ENCODE data around the gene AGPAT3.

AGPAT3 gene

DNA sequence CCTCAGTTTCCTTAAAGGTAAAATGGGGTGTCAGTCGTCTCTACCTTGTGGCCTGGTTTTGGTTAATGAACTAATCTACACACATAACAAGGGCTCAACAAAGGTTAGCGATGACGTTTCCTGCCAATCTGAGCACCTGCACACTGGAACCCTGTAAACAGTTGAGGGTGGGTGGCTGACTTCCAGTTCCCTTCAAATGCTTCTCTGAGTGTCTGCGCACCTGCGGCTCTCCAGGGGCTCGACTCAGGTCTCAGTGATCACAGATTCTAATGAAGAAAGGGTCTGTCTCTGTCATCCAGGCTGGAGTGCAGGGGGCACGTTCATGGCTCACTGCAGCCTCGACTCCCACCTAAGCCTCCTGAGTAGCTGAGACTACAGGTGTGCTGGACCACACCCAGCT lies 3.3 kb upstream of the AGPAT3 start:
- H3K27me3 ChIP-seq (replicated peaks; ENCODE audit: control insufficient read depth, insufficient read depth, low read length): no peaks in the 10 kb centered on the region
- TF ChIP-seq, protein P1, sequence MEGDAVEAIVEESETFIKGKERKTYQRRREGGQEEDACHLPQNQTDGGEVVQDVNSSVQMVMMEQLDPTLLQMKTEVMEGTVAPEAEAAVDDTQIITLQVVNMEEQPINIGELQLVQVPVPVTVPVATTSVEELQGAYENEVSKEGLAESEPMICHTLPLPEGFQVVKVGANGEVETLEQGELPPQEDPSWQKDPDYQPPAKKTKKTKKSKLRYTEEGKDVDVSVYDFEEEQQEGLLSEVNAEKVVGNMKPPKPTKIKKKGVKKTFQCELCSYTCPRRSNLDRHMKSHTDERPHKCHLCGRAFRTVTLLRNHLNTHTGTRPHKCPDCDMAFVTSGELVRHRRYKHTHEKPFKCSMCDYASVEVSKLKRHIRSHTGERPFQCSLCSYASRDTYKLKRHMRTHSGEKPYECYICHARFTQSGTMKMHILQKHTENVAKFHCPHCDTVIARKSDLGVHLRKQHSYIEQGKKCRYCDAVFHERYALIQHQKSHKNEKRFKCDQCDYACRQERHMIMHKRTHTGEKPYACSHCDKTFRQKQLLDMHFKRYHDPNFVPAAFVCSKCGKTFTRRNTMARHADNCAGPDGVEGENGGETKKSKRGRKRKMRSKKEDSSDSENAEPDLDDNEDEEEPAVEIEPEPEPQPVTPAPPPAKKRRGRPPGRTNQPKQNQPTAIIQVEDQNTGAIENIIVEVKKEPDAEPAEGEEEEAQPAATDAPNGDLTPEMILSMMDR (IDR thresholded peaks at IDR 0.05; ENCODE audit: insufficient read depth, low read length, poor library complexity, severe bottlenecking): no peak
- no peak for DNase-seq (ENCODE audit: extremely low read depth, insufficient read length)
- no peaks in the 10 kb centered on the region for H3K36me3 ChIP-seq (ENCODE audit: control insufficient read depth, insufficient read depth, low read length)
- H3K4me3 ChIP-seq (replicated peaks; ENCODE audit: low read depth, low read length): no peak overlapping the region

DNA sequence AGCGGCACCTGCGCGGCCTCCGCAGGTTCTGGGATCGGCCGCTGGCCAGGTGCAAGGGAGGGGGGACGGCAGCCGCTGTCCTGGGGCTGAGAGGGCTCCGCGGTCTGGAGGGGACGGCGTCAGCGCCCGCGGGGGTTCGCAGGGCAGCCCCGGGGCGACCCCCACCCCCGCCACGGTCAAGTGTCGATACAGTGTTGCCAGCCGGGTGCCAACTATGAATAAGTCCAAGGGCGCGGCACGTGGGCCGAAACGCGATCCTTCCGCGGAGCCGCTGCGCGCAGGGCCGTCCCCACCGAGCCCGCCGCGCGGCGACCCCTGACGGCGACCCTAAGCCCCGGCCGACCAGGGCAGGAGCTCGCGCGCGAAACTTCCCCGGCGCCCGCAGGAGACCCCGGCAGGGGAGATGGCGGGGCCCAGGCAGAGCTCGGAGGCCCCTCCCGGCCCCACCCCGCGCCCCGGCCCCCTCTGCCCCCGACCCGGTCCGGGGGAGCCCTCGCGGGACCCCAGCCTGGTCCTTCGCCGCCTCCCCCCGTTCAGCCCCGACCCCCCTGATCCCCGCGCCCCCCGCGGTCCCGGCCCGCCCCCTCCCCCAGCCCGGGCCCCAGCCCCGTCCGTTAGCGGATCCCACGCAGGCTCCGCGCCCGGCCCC lies 586 bp upstream of the AGPAT3 start:
- peak overlapping the region; percentile 78 for H3K4me3 ChIP-seq (replicated peaks; ENCODE audit: low read depth, low read length)
- peaks cover 6% of the 10 kb centered on the region for H3K36me3 ChIP-seq (ENCODE audit: control insufficient read depth, insufficient read depth, low read length)
- H3K27me3 ChIP-seq (replicated peaks; ENCODE audit: control insufficient read depth, insufficient read depth, low read length): no peaks in the 10 kb centered on the region
- DNase-seq (ENCODE audit: extremely low read depth, insufficient read length): peak; percentile 72
- TF ChIP-seq, protein P1 (IDR thresholded peaks at IDR 0.05; ENCODE audit: insufficient read depth, low read length, poor library complexity, severe bottlenecking): no peak

DNA sequence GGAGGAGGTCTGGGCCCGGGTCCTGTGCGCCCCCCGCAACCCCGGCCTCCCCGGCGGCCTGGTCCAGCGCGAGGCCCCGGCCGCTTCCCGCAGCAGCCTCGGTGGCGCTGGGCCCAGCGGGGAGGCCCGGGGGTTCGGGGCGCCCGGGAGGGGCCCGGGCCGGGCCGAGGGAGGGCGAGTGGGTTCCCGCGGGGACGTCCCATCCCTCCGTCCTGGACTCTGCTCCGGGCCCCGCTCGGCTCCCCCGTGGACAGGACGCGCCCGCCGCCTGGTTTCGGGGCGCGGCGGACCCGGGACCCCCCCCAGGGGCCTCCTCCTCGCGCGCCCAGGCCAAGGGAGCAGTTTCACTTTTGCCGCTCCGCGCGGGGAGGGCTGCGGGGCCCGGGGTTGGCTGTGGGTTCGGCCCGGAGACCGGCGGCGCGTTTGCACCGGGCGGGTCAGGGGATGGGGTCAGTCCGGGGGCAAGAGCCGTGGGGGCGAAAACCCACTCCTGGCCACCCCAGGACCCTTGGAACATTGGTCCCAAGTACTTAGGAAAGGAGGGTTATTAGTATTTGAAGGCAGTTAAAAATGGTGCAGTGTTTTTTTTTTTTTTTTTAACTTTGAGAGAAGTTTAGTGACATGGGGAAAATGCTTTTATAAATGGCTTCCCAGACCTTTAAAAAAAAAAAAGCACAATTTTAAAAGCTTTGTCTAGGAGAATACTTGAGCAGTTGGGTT lies 677 bp downstream of the AGPAT3 start:
- DNase-seq (ENCODE audit: extremely low read depth, insufficient read length): peak; percentile 63
- TF ChIP-seq, protein P1 (IDR thresholded peaks at IDR 0.05; ENCODE audit: insufficient read depth, low read length, poor library complexity, severe bottlenecking): no peak
- peak overlapping the region; percentile 78 for H3K4me3 ChIP-seq (replicated peaks; ENCODE audit: low read depth, low read length)
- H3K36me3 ChIP-seq (ENCODE audit: control insufficient read depth, insufficient read depth, low read length): peaks cover 9% of the 10 kb centered on the region
- no peaks in the 10 kb centered on the region for H3K27me3 ChIP-seq (replicated peaks; ENCODE audit: control insufficient read depth, insufficient read depth, low read length)

DNA sequence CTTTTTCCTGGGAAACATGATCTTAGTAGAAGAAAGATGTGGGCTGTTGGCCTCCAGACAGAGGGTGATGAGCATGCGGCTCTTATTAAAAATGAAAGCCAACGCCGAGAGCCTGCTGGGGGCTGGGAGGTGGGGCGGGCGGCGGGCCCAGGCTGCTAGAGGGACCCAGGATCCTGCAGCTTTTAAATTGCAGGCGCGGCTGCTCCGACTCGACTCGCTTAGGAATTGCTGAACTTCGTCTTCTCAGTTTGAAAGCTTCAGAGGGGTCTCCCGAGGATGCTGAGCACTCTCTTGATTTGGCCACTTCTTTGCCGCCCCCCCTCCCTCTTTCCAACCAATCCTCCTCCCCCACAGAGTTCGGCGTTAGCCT lies 1.2 kb downstream of the AGPAT3 start:
- peak overlapping the region; percentile 78 for H3K4me3 ChIP-seq (replicated peaks; ENCODE audit: low read depth, low read length)
- DNase-seq (ENCODE audit: extremely low read depth, insufficient read length): peak; percentile 58
- peaks cover 9% of the 10 kb centered on the region for H3K36me3 ChIP-seq (ENCODE audit: control insufficient read depth, insufficient read depth, low read length)
- no peaks in the 10 kb centered on the region for H3K27me3 ChIP-seq (replicated peaks; ENCODE audit: control insufficient read depth, insufficient read depth, low read length)
- TF ChIP-seq, protein P1 (IDR thresholded peaks at IDR 0.05; ENCODE audit: insufficient read depth, low read length, poor library complexity, severe bottlenecking): no peak

DNA sequence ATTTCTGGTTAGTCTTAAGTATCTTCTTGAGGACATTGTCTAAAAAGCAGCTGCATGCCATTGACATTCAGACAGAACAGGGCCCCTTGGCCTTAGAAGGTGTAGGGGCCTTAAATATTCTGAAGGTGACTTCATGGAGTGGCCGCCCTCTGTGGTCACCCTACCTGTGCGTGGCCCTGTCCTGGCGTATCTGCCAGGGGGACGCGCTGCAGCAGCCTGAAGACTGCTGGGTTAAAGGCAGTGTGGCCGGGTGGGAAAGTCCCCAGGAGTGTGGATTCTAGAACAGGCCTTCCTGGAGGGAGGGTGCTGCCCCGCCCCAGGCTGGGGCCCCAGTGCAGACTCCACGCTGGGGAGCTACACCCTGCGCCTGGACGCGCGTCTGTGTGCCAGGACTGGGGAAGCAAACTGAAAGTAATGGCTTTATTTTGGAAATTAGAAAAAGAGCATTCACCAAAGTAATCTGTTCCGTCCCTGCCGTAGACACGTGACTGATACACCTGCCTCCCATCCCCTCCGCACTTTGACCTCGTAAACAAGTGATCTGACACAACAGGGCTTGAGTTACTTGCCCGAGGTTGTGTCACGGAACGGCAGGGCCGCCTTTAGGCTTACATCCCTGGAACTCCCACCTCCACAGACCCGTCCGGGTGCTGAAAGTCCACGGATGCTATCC lies 1.8 kb downstream of the AGPAT3 start:
- Histone ChIP-seq H3K27me3 (replicated peaks; ENCODE audit: control insufficient read depth, insufficient read depth, low read length) (no peaks in the 10 kb centered on the region), H3K4me3 (replicated peaks; ENCODE audit: low read depth, low read length) (peak overlapping the region; percentile 78), H3K36me3 (ENCODE audit: control insufficient read depth, insufficient read depth, low read length) (peaks cover 9% of the 10 kb centered on the region)
- peak; percentile 74 for DNase-seq (ENCODE audit: extremely low read depth, insufficient read length)
- TF ChIP-seq, protein P1 (IDR thresholded peaks at IDR 0.05; ENCODE audit: insufficient read depth, low read length, poor library complexity, severe bottlenecking): no peak

All from GM06990 (cell line).